Neutrophil (primary cell): ENCODE data around the gene UNK.

ENCODE experiments used
- H3K27ac ChIP-seq: fragments of 200-600 bp; sonication (generic); 2 replicates; pipeline ENCODE4 v1.5.1; 2016; ENCODE audit warnings: mild to moderate bottlenecking, moderate library complexity
- H3K27me3 ChIP-seq: fragments of 200-600 bp; sonication (generic); 2 replicates; pipeline ENCODE4 v1.6.0; 2016; ENCODE audit warnings: mild to moderate bottlenecking
- H3K36me3 ChIP-seq: fragments of 200-600 bp; sonication (generic); 2 replicates; pipeline ENCODE4 v1.5.1; 2017
- H3K4me1 ChIP-seq, 2 experiments: fragments of 200-600 bp in 1 of 2; sonication (generic) in 1 of 2; 1 replicate in 1 of 2; 2 replicates in 1 of 2; pipeline versions ENCODE4 v1.5.1 to v1.6.1; 2013 to 2016; ENCODE audit warnings: low read depth in 1 of 2, low read length in 1 of 2, mild to moderate bottlenecking in 1 of 2, moderate library complexity in 1 of 2; ENCODE audit not compliant: control insufficient read depth in 1 of 2, insufficient read depth in 1 of 2
- H3K4me3 ChIP-seq, 2 experiments: fragments of 200-600 bp in 1 of 2; sonication (generic) in 1 of 2; 1 replicate in 1 of 2; 2 replicates in 1 of 2; pipeline ENCODE4 v1.5.1; 2013 to 2016; ENCODE audit warnings: low read depth in 1 of 2, low read length in 1 of 2, mild to moderate bottlenecking in 1 of 2, moderate library complexity in 1 of 2
- H3K9me3 ChIP-seq: fragments of 200-600 bp; sonication (generic); 2 replicates; pipeline ENCODE4 v1.5.1; 2016
- TF ChIP-seq, protein P1 (sequence below): fragments of 200-600 bp; sonication (generic); IDR thresholded peaks from 2 replicates; pipeline ENCODE4 v1.5.1; 2016; ENCODE audit warnings: antibody characterized with exemption

UNK gene, protein sequence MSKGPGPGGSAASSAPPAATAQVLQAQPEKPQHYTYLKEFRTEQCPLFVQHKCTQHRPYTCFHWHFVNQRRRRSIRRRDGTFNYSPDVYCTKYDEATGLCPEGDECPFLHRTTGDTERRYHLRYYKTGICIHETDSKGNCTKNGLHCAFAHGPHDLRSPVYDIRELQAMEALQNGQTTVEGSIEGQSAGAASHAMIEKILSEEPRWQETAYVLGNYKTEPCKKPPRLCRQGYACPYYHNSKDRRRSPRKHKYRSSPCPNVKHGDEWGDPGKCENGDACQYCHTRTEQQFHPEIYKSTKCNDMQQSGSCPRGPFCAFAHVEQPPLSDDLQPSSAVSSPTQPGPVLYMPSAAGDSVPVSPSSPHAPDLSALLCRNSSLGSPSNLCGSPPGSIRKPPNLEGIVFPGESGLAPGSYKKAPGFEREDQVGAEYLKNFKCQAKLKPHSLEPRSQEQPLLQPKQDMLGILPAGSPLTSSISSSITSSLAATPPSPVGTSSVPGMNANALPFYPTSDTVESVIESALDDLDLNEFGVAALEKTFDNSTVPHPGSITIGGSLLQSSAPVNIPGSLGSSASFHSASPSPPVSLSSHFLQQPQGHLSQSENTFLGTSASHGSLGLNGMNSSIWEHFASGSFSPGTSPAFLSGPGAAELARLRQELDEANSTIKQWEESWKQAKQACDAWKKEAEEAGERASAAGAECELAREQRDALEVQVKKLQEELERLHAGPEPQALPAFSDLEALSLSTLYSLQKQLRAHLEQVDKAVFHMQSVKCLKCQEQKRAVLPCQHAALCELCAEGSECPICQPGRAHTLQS

DNA sequence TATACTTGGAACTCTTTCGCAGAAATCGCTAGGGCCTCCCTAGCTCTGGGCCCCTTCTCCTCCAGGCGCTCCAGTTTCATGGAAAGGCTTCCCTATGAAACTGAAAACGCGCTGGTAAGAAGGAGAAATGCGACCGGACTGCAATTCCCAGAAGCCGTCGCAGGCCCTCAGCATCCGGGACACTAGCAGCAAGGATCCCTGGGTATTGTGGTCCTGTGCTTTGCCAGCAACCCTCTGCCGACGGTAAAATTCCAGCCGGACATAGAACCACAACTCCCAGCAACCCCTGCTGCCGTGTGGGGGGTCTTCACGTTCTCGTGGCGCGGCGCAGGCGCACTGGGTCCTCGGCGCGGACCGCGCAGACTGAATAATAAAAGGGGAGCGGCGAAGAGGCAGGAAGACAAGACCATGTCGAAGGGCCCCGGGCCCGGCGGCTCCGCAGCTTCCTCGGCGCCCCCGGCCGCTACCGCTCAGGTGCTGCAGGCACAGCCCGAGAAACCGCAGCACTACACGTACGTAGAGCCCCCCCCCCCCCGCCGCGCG is at the start of gene UNK:
Gene UNK (plus strand): TSS at position 334 of the 543 bp plus-strand sequence. CDS start 75 bp downstream, at position 409.
- no peaks in the 10 kb centered on the region for H3K9me3 ChIP-seq
- TF ChIP-seq, protein P1, sequence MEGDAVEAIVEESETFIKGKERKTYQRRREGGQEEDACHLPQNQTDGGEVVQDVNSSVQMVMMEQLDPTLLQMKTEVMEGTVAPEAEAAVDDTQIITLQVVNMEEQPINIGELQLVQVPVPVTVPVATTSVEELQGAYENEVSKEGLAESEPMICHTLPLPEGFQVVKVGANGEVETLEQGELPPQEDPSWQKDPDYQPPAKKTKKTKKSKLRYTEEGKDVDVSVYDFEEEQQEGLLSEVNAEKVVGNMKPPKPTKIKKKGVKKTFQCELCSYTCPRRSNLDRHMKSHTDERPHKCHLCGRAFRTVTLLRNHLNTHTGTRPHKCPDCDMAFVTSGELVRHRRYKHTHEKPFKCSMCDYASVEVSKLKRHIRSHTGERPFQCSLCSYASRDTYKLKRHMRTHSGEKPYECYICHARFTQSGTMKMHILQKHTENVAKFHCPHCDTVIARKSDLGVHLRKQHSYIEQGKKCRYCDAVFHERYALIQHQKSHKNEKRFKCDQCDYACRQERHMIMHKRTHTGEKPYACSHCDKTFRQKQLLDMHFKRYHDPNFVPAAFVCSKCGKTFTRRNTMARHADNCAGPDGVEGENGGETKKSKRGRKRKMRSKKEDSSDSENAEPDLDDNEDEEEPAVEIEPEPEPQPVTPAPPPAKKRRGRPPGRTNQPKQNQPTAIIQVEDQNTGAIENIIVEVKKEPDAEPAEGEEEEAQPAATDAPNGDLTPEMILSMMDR: peak; percentile 59
- peak within 1 kb of the TSS; percentile 98 for H3K27ac ChIP-seq
- peak within 1 kb of the TSS; percentile 78 to 80 for H3K4me3 ChIP-seq
- no peaks in the 10 kb centered on the region for H3K27me3 ChIP-seq
- peaks cover 62 to 68% of the 10 kb centered on the region in 2 experiments for H3K4me1 ChIP-seq
- H3K36me3 ChIP-seq: no peaks in the 10 kb centered on the region

DNA sequence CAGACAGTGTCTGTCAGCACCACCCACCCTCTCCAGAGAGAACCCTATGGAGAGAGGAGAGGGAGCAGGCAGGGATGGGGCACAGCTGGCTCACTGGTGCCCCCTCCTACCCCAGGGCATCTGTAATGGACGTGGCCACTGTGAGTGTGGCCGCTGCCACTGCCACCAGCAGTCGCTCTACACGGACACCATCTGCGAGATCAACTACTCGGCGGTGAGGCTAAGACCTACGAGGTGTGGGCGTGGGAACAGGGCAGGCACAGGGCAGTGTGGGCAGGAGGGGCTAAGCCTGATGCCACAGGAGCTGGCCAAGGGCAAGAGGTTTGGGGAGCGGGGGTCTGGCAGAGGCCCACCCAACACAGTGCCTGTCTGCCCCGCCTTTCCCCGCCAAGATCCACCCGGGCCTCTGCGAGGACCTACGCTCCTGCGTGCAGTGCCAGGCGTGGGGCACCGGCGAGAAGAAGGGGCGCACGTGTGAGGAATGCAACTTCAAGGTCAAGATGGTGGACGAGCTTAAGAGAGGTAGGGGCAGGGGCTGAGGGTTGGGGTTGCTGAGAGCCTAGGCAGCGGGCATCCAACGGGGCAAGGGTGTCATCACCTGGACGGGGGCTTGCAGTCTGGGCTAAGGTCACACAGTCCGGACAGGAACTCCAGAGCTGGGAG is 48.3 kb upstream of the UNK start:
- Histone ChIP-seq H3K4me3 (no peak overlapping the region), H3K27me3 (no peaks in the 10 kb centered on the region), H3K36me3 (no peaks in the 10 kb centered on the region), H3K9me3 (no peaks in the 10 kb centered on the region), H3K27ac (peak overlapping the region; percentile 96), H3K4me1 (peaks cover 32 to 38% of the 10 kb centered on the region in 2 experiments)
- TF ChIP-seq, protein P1: no peak

DNA sequence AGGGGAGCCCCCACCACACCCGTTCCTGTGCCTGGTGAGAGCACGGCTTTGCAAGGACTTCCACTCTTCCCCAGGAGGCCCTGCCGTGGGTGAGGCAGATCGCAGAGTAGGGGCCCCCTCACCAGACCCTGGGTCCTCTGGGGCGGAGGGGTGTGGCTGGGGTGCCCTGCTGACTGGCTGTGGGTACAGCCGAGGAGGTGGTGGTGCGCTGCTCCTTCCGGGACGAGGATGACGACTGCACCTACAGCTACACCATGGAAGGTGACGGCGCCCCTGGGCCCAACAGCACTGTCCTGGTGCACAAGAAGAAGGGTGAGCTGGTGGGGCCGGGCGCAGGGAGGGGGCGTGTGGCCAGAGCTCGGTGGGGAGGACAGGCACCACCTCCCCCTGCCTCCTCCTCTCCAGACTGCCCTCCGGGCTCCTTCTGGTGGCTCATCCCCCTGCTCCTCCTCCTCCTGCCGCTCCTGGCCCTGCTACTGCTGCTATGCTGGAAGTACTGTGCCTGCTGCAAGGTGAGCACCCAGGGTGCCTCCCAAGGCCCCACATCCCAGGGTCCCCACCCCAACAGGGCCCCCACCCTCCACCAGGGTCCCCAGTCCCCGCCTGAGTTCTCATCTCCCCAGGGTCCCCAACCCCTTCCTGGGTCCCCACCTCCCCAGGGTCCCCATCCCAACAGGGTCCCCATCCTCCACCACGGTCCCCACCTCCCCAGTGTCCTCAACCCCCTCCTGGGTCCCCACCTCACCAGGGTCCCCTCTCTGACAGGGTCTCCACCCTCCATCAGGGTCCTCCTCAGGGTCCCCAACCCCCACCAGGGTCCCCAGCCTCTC is 47.3 kb upstream of the UNK start:
- Histone ChIP-seq H3K9me3 (no peaks in the 10 kb centered on the region), H3K36me3 (no peaks in the 10 kb centered on the region), H3K4me1 (peaks cover 32 to 38% of the 10 kb centered on the region in 2 experiments), H3K27ac (peak overlapping the region; percentile 96), H3K4me3 (peak overlapping the region in 1 of 2 experiments; percentile 32), H3K27me3 (no peaks in the 10 kb centered on the region)
- TF ChIP-seq, protein P1: no peak

DNA sequence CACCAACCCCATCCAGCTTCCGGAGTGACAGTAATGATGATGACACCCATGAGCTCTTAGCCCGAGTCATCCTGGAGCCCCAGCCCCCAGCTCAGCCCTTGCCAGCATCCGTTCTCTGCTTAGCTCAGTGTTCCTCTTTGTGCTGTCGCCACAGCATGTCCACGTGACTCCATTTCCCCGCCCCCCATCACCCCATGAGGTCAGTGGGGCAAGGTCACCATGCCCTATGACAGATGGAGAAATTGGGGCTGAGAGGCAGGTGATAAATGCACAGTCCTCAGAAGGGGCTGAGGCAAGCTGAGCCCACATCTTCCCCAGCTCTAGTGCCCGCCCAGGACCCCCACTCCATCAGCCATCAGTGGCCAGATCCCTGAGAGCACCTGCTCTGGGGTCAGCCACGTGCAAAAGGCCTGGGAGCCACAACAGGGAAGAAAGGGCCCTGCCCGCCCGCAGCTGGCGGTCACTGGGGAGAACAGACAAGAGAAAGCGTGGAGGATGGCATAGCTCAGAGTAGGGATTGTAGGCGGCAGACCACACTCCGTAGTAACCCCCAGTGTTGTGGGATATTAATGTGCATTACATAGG is 46.3 kb upstream of the UNK start:
- TF ChIP-seq, protein P1: no peak
- Histone ChIP-seq H3K27me3 (no peaks in the 10 kb centered on the region), H3K4me3 (peak overlapping the region in 1 of 2 experiments; percentile 32), H3K9me3 (no peaks in the 10 kb centered on the region), H3K36me3 (no peaks in the 10 kb centered on the region), H3K4me1 (peaks cover 32 to 38% of the 10 kb centered on the region in 2 experiments), H3K27ac (peak overlapping the region; percentile 96)
